Upper lobe of right lung (tissue), 1 donor: Measurements from ENCODE around the gene ZNF709. TPM values are rescaled to one million over a fixed set of nuclear protein-coding genes. Genes with fewer than 3 reads are reported as not detected.

Experiments
- ATAC-seq: fragments of 200-7000 bp; cut with Tn5 transposase; one replicate; pipeline ENCODE4 v1.9.1; 2020; ENCODE audit warnings: mild to moderate bottlenecking, moderate library complexity
- DNase-seq: peaks from one replicate; pipeline ENCODE4 v3.0.0-alpha.2; 2020
- H3K27ac ChIP-seq: fragments of 200-600 bp; one replicate; pipeline ENCODE4 v1.8.0; 2022
- H3K27me3 ChIP-seq: fragments of 200-600 bp; one replicate; pipeline ENCODE4 v1.8.0; 2022; ENCODE audit warnings: mild to moderate bottlenecking
- H3K36me3 ChIP-seq: fragments of 200-600 bp; one replicate; pipeline ENCODE4 v1.8.0; 2022
- H3K4me1 ChIP-seq: fragments of 200-600 bp; one replicate; pipeline ENCODE4 v1.8.0; 2022
- H3K4me3 ChIP-seq: fragments of 200-600 bp; one replicate; pipeline ENCODE4 v1.8.0; 2022; ENCODE audit warnings: mild to moderate bottlenecking
- H3K9me3 ChIP-seq: fragments of 200-600 bp; one replicate; pipeline ENCODE4 v1.8.0; 2022
- intact Hi-C: fragments of 100-400 bp; cut with DNase I; formaldehyde crosslinking; loops from one replicate; pipeline ENCODE4 v1.11.0; 2022
- total RNA-seq: library from RNA; stranded (reverse); fragmentation: NEBNext Ultra II Directional; extraction: Animal tissue kit (Norgen Biotek cat#: 25700); gene quantifications from one replicate; pipeline ENCODE4 v1.2.1, GENCODE V29; 2021
- TF ChIP-seq, protein P1 (sequence below): fragments of 200-600 bp; IDR thresholded peaks from one replicate; pipeline ENCODE4 v1.8.0; 2022; ENCODE audit warnings: antibody characterized with exemption
- donor health status: DM: no; HTN: yes; CAD: no; lungs with severe emphysema.

Gene ZNF709
- total RNA-seq, 1 donor from 2014 or later = 2.6 TPM

DNA sequence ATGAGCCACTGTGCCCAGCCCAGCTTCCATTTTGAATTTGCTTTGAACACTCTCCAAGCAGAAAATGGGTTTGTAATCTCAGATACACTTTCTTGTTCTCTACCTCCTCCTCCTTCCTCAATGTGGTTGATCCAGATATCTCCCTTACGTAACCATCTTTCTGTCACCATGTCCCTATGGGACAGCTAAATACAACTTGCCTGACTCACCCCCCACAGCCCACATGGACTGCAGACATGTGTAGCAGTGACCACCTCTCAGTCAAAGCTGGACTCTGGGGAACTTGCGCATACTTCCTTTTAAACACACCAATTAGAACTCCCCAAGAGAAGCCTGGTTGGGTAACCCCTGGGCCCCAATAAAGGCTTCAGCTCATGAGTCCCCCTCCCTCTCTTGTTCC, 72.7 kb downstream of the ZNF709 start:
- intact Hi-C loops = no loop called here
- Histone ChIP-seq H3K4me3 (no peak overlapping the region), H3K9me3 (no peaks in the 10 kb centered on the region), H3K4me1 (no peaks in the 10 kb centered on the region), H3K27ac (no peak overlapping the region), H3K36me3 (no peaks in the 10 kb centered on the region), H3K27me3 (no peaks in the 10 kb centered on the region)
- ATAC-seq (no peak), DNase-seq (no peak)
- TF ChIP-seq, protein P1, sequence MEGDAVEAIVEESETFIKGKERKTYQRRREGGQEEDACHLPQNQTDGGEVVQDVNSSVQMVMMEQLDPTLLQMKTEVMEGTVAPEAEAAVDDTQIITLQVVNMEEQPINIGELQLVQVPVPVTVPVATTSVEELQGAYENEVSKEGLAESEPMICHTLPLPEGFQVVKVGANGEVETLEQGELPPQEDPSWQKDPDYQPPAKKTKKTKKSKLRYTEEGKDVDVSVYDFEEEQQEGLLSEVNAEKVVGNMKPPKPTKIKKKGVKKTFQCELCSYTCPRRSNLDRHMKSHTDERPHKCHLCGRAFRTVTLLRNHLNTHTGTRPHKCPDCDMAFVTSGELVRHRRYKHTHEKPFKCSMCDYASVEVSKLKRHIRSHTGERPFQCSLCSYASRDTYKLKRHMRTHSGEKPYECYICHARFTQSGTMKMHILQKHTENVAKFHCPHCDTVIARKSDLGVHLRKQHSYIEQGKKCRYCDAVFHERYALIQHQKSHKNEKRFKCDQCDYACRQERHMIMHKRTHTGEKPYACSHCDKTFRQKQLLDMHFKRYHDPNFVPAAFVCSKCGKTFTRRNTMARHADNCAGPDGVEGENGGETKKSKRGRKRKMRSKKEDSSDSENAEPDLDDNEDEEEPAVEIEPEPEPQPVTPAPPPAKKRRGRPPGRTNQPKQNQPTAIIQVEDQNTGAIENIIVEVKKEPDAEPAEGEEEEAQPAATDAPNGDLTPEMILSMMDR = no peak

Other genes with a start within 250 kb of the ZNF709 start
- 12.6 TPM for gene ZNF44, start 189.9 kb downstream of the ZNF709 start, total RNA-seq
- gene ZNF563, start 151.2 kb downstream of the ZNF709 start, total RNA-seq = 4.2 TPM
- 5.1 TPM for gene ZNF442, start 119.1 kb downstream of the ZNF709 start, total RNA-seq
- gene ZNF799, start 83.5 kb downstream of the ZNF709 start, total RNA-seq = 8.7 TPM
- 3.8 TPM for gene ZNF443, start 43.8 kb downstream of the ZNF709 start, total RNA-seq
- gene ZNF564, start 66.7 kb upstream of the ZNF709 start, total RNA-seq = 13.7 TPM
- gene ZNF490, start 126.0 kb upstream of the ZNF709 start, total RNA-seq = 12.2 TPM
- 29.7 TPM for gene ZNF791, start 126.1 kb upstream of the ZNF709 start, total RNA-seq
- gene MAN2B1, start 181.9 kb upstream of the ZNF709 start, total RNA-seq = 174 TPM
- 10.9 TPM for gene WDR83, start 182.0 kb upstream of the ZNF709 start, total RNA-seq
- gene DHPS, start 197.1 kb upstream of the ZNF709 start, total RNA-seq = 70.5 TPM
- not detected for gene GNG14, start 203.2 kb upstream of the ZNF709 start, total RNA-seq
- 4.3 TPM for gene FBXW9, start 211.8 kb upstream of the ZNF709 start, total RNA-seq
- gene TNPO2, start 239.1 kb upstream of the ZNF709 start, total RNA-seq = 49.0 TPM
- 144 TPM for gene TRIR, start 249.9 kb upstream of the ZNF709 start, total RNA-seq